Mesothelial cell of epicardium (in vitro differentiated cells): ENCODE data around the gene SMG1. TPM values are rescaled to one million over a fixed set of nuclear protein-coding genes. Genes with fewer than 3 reads are reported as not detected.
"Not testable (repeated sequence)": the region's sequence is repeated elsewhere in the genome, so short reads cannot be mapped to it uniquely, and the experiment has no call there.

Source experiments
- DNase-seq, 2 experiments: peaks; one replicate each; pipeline ENCODE4 v3.0.0; 2021; ENCODE audit warnings: low spot score in 2 of 2; ENCODE audit not compliant: unreplicated experiment in 2 of 2
- H3K27ac Mint-ChIP-seq: 2 replicates; pipeline ENCODE4 v1.8.0; 2021; ENCODE audit warnings: mixed read lengths
- H3K27me3 Mint-ChIP-seq: 2 replicates; pipeline ENCODE4 v1.8.0; 2021; ENCODE audit warnings: low read depth, mixed read lengths
- H3K36me3 Mint-ChIP-seq: 2 replicates; pipeline ENCODE4 v1.8.0; 2021; ENCODE audit warnings: mixed read lengths
- H3K4me1 Mint-ChIP-seq: 2 replicates; pipeline ENCODE4 v1.8.0; 2021; ENCODE audit warnings: mixed read lengths
- H3K4me3 Mint-ChIP-seq: 2 replicates; pipeline ENCODE4 v1.8.0; 2021; ENCODE audit warnings: mild to moderate bottlenecking, moderate library complexity, mixed read lengths
- H3K9me3 Mint-ChIP-seq: 2 replicates; pipeline ENCODE4 v1.8.0; 2021; ENCODE audit warnings: mixed read lengths
- total RNA-seq: library from RNA; stranded (reverse); gene quantifications from 3 replicates; pipeline ENCODE4 v1.2.1, GENCODE V29; 2021
- TF ChIP-seq, protein P1 (sequence below): fragments of 200-600 bp; sonication (generic); IDR thresholded peaks from one replicate; pipeline ENCODE4 v1.5.0; 2021; ENCODE audit warnings: antibody characterized with exemption; ENCODE audit not compliant: unreplicated experiment

SMG1 gene
- total RNA-seq, 1 donor from 2014 or later, result 117 TPM

DNA sequence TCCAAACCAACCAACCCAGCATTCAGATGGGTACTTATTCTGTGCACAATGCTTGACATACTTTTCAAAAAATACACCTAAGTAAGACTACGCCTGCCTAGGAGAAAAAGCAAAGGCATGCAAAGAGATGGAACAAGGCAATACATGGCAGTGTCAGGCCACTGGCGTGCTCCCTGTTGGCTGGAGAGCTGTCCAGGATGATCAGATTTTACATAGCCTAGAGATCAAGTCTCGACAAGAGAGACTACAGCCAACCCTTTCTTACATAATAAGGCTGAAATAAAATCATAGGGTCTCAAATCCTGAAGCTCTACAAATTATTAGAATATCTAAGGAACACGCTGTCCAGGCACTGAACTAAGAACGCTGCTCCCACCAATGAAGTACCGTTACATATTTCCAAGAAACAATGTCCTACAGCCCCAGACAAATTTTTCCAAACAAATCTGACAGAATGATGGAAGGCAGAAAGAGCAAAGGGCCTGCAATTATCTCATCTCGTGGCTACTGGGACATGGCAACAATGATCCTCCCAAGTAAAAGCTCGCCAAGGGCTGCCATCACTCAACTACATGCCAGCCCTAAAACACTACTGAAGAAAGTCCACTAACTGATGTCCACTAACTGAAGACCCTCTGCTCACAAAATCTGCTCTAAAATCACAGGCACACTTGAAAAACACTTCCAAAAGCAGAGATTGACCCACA, 141.1 kb downstream of the SMG1 start:
- TF ChIP-seq, protein P1, sequence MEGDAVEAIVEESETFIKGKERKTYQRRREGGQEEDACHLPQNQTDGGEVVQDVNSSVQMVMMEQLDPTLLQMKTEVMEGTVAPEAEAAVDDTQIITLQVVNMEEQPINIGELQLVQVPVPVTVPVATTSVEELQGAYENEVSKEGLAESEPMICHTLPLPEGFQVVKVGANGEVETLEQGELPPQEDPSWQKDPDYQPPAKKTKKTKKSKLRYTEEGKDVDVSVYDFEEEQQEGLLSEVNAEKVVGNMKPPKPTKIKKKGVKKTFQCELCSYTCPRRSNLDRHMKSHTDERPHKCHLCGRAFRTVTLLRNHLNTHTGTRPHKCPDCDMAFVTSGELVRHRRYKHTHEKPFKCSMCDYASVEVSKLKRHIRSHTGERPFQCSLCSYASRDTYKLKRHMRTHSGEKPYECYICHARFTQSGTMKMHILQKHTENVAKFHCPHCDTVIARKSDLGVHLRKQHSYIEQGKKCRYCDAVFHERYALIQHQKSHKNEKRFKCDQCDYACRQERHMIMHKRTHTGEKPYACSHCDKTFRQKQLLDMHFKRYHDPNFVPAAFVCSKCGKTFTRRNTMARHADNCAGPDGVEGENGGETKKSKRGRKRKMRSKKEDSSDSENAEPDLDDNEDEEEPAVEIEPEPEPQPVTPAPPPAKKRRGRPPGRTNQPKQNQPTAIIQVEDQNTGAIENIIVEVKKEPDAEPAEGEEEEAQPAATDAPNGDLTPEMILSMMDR, result no peak
- peak overlapping the region; percentile 8 for H3K4me3 Mint-ChIP-seq
- H3K4me1 Mint-ChIP-seq, result peaks cover 39% of the 10 kb centered on the region
- no peaks in the 10 kb centered on the region for H3K9me3 Mint-ChIP-seq
- H3K36me3 Mint-ChIP-seq, result peaks cover 39% of the 10 kb centered on the region
- no peak for DNase-seq
- H3K27me3 Mint-ChIP-seq, result no peaks in the 10 kb centered on the region
- H3K27ac Mint-ChIP-seq, result peak overlapping the region; percentile 48

- H3K4me1 Mint-ChIP-seq, result peaks cover 30% of the 10 kb centered on the region
- DNase-seq, result no peak
- no peaks in the 10 kb centered on the region for H3K27me3 Mint-ChIP-seq
- H3K4me3 Mint-ChIP-seq, result no peak overlapping the region
- H3K9me3 Mint-ChIP-seq, result no peaks in the 10 kb centered on the region
- TF ChIP-seq, protein P1, result no peak
- no peak overlapping the region for H3K27ac Mint-ChIP-seq
- H3K36me3 Mint-ChIP-seq, result peaks cover 35% of the 10 kb centered on the region
These were observed 142.5 kb downstream of the SMG1 start for GRCh38 chr16:18783430-18784341.

DNA sequence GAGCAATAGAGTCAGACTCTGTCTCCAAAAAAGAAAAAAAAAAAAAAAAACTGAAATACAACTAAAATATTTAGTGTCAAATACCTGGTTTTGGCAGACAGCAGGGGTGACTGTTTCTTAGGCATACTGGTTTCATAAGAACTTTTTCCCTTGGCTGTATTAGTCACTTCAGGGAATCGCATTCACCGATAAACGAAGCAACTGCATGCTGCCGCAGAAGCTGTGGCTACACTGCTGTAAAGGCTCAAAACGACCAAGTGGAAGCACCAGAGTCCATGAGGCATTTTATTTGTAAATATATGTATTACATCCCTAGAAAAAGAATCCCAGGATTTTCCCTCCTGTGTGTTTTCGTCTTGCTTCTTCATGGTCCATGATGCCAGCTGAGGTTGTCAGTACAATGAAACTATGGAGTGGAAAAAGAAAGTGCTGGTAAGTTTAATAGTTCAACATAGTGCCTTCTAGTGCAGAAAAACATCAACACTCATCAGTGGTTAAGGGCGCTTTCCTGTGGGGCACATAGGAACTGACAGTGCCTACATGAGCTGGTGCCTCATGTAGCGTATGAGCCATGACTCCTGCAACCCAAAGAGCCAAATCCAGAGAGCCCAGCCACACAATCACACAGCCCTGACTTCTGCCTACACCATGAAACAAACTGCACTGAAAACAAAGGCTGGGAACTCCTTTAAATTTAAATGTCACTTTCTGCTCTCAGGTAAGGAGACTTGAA, 143.3 kb downstream of the SMG1 start:
- no peak for DNase-seq
- H3K27ac Mint-ChIP-seq, result no peak overlapping the region
- H3K36me3 Mint-ChIP-seq, result peaks cover 28% of the 10 kb centered on the region

GRCh38 chr16:18781232-18781631, 145.0 kb downstream of the SMG1 start:
- H3K4me3 Mint-ChIP-seq, DNase-seq, H3K9me3 Mint-ChIP-seq, H3K27me3 Mint-ChIP-seq, H3K27ac Mint-ChIP-seq: not testable (repeated sequence)
- peaks cover 22% of the 10 kb centered on the region for H3K36me3 Mint-ChIP-seq
- H3K4me1 Mint-ChIP-seq, result peaks cover 12% of the 10 kb centered on the region

More for the DNA sequence above, 143.3 kb downstream of the SMG1 start:
- Mint-ChIP-seq H3K4me3 (no peak overlapping the region), H3K4me1 (peaks cover 22% of the 10 kb centered on the region), H3K27me3 (no peaks in the 10 kb centered on the region), H3K9me3 (no peaks in the 10 kb centered on the region)
- TF ChIP-seq, protein P1, result no peak

GRCh38 chr16:18780460-18781026, 145.7 kb downstream of the SMG1 start:
- H3K27me3 Mint-ChIP-seq, H3K9me3 Mint-ChIP-seq, H3K4me3 Mint-ChIP-seq, H3K4me1 Mint-ChIP-seq, H3K27ac Mint-ChIP-seq: not testable (repeated sequence)
- peaks cover 18% of the 10 kb centered on the region for H3K36me3 Mint-ChIP-seq
- peak in 1 of 2 experiments; percentile 11 for DNase-seq

- H3K4me1 Mint-ChIP-seq, H3K27ac Mint-ChIP-seq, H3K27me3 Mint-ChIP-seq, H3K9me3 Mint-ChIP-seq, H3K36me3 Mint-ChIP-seq, DNase-seq, H3K4me3 Mint-ChIP-seq: not testable (repeated sequence)
These were observed 148.5 kb downstream of the SMG1 start for GRCh38 chr16:18777664-18778063.

- not testable (repeated sequence) for H3K4me1 Mint-ChIP-seq, H3K27ac Mint-ChIP-seq, DNase-seq, H3K4me3 Mint-ChIP-seq, H3K36me3 Mint-ChIP-seq, H3K27me3 Mint-ChIP-seq, H3K9me3 Mint-ChIP-seq
These were observed 149.9 kb downstream of the SMG1 start for GRCh38 chr16:18776334-18776733.

- not testable (repeated sequence) for H3K27me3 Mint-ChIP-seq, DNase-seq, H3K4me3 Mint-ChIP-seq, H3K36me3 Mint-ChIP-seq, H3K4me1 Mint-ChIP-seq, H3K27ac Mint-ChIP-seq, H3K9me3 Mint-ChIP-seq
These were observed 151.6 kb downstream of the SMG1 start for GRCh38 chr16:18774651-18775050.

- H3K36me3 Mint-ChIP-seq, H3K9me3 Mint-ChIP-seq, H3K4me1 Mint-ChIP-seq, H3K4me3 Mint-ChIP-seq, H3K27ac Mint-ChIP-seq, DNase-seq, H3K27me3 Mint-ChIP-seq: not testable (repeated sequence)
These were observed 154.0 kb downstream of the SMG1 start for GRCh38 chr16:18772171-18772570.

DNA sequence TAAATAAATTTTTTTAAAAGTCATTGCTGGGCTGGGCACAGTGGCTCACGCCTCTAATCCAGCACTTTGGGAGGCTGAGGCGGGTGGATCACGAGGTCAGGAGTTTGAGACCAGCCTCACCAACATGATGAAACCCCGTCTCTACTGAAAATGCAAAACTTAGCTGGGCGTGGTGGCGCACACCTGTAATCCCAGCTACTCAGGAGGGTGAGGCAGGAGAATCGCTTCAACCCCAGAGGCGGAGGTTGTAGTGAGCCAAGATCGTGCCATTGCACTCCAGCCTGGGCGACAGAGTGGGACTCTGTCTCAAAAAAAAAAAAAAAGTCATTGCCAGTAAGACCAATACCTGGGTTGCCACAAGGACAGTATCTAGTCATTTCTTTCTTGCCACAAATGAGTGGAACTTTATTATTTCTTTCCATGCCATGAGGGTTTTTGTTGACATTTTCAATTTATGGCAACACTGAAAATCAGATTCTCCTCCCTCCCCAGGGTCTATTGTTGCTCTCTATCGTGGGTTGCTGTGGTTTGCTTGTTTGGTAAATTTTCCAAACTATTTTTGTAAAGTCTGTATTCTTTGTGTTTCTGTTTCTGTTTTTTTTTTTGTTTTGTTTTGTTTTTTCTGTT, 155.8 kb downstream of the SMG1 start:
- not testable (repeated sequence) for H3K36me3 Mint-ChIP-seq, DNase-seq, H3K4me1 Mint-ChIP-seq, H3K27me3 Mint-ChIP-seq, H3K27ac Mint-ChIP-seq, H3K9me3 Mint-ChIP-seq, H3K4me3 Mint-ChIP-seq
